Peyer's patch (tissue), 4 donors: ENCODE data around the gene SENP2. TPM values are rescaled to one million over a fixed set of nuclear protein-coding genes. Genes with fewer than 3 reads are reported as not detected.
"Not testable (repeated sequence)": the region's sequence is repeated elsewhere in the genome, so short reads cannot be mapped to it uniquely, and the experiment has no call there.

ENCODE experiments used
- DNase-seq, 3 donors: peaks; one replicate each; pipeline ENCODE4 v3.0.0-alpha.2; 2017 to 2019
- H3K27ac ChIP-seq, 4 donors: fragments of 200-600 bp; sonication (generic); one replicate each; pipeline ENCODE4 v1.5.1; 2016 to 2019
- H3K27me3 ChIP-seq, 2 donors: fragments of 200-600 bp; sonication (generic); one replicate each; pipeline ENCODE4 v1.5.1; 2019
- H3K36me3 ChIP-seq, 3 donors: fragments of 200-600 bp; sonication (generic); one replicate each; pipeline ENCODE4 v1.5.1; 2016 to 2019
- H3K4me1 ChIP-seq, 4 donors: fragments of 200-600 bp; sonication (generic); one replicate each; pipeline ENCODE4 v1.5.1; 2016 to 2019
- H3K4me3 ChIP-seq, 4 donors: fragments of 200-600 bp; sonication (generic); 1 replicate in 3 of 4; 2 replicates in 1 of 4; pipeline ENCODE4 v1.5.1; 2016 to 2019; ENCODE audit warnings: mild to moderate bottlenecking in 1 of 4
- H3K9me3 ChIP-seq, 4 donors: fragments of 200-600 bp; sonication (generic); one replicate each; pipeline ENCODE4 v1.5.1; 2016 to 2019; ENCODE audit warnings: mild to moderate bottlenecking in 1 of 4
- CTCF ChIP-seq, 6 experiments: fragments of 450-650 bp in 4 of 6; fragments of 200-600 bp in 2 of 6; sonication (generic) in 1 of 6; IDR thresholded peaks; one replicate each; pipeline ENCODE4 v1.5.1; 2017 to 2019; ENCODE audit warnings: antibody characterized with exemption in 6 of 6, mild to moderate bottlenecking in 3 of 6, moderate library complexity in 1 of 6
- POLR2A ChIP-seq, 2 donors: fragments of 450-650 bp; IDR thresholded peaks; one replicate each; pipeline ENCODE4 v1.5.1; 2017; ENCODE audit warnings: antibody characterized with exemption in 2 of 2, mild to moderate bottlenecking in 2 of 2, moderate library complexity in 2 of 2
- total RNA-seq, 4 donors: library from RNA; depleted of rRNA; stranded (reverse); fragments of >200 nt; gene quantifications; one replicate each; pipeline ENCODE4 v1.1.0, GENCODE V29; 2016

SENP2 gene
- total RNA-seq, 4 donors from 2014 or later: 21.8 to 48.7 (median 28.7) TPM

GRCh38 chr3:185631108-185631507 is 45.0 kb downstream of the SENP2 start:
- DNase-seq: no peak
- H3K27me3 ChIP-seq: no peaks in the 10 kb centered on the region
- H3K4me3 ChIP-seq: no peak overlapping the region
- peaks cover 0 to 35% (median 0%) of the 10 kb centered on the region in 3 donors for H3K36me3 ChIP-seq
- TF ChIP-seq CTCF (IDR thresholded peaks at IDR 0.05) (no peak), POLR2A (IDR thresholded peaks at IDR 0.05) (no peak)
- no peak overlapping the region for H3K27ac ChIP-seq
- H3K9me3 ChIP-seq: no peaks in the 10 kb centered on the region
- H3K4me1 ChIP-seq: peaks cover 0 to 15% (median 0%) of the 10 kb centered on the region in 4 donors

- TF ChIP-seq POLR2A (IDR thresholded peaks at IDR 0.05) (no peak), CTCF (IDR thresholded peaks at IDR 0.05) (no peak)
- Histone ChIP-seq H3K4me1 (peaks cover 0 to 15% (median 0%) of the 10 kb centered on the region in 4 donors), H3K27me3 (no peaks in the 10 kb centered on the region), H3K9me3 (no peaks in the 10 kb centered on the region), H3K27ac (no peak overlapping the region), H3K4me3 (no peak overlapping the region), H3K36me3 (peaks cover 0 to 29% (median 0%) of the 10 kb centered on the region in 3 donors)
- DNase-seq: no peak
Observed at GRCh38 chr3:185631508-185632206, 45.6 kb downstream of the SENP2 start.

GRCh38 chr3:185632996-185633395 is 46.9 kb downstream of the SENP2 start:
- TF ChIP-seq CTCF (IDR thresholded peaks at IDR 0.05) (no peak), POLR2A (IDR thresholded peaks at IDR 0.05) (no peak)
- Histone ChIP-seq H3K4me3 (no peak overlapping the region), H3K4me1 (peaks cover 0 to 15% (median 0%) of the 10 kb centered on the region in 4 donors), H3K27me3 (no peaks in the 10 kb centered on the region), H3K36me3 (peaks cover 0 to 16% (median 0%) of the 10 kb centered on the region in 3 donors), H3K9me3 (no peaks in the 10 kb centered on the region), H3K27ac (no peak overlapping the region)
- DNase-seq: no peak

GRCh38 chr3:185637388-185637787 is 51.3 kb downstream of the SENP2 start:
- no peak overlapping the region for H3K4me3 ChIP-seq
- no peaks in the 10 kb centered on the region for H3K9me3 ChIP-seq
- no peaks in the 10 kb centered on the region for H3K27me3 ChIP-seq
- DNase-seq: no peak
- no peaks in the 10 kb centered on the region for H3K36me3 ChIP-seq
- no peak overlapping the region for H3K27ac ChIP-seq
- TF ChIP-seq POLR2A (IDR thresholded peaks at IDR 0.05) (no peak), CTCF (IDR thresholded peaks at IDR 0.05) (no peak)
- no peaks in the 10 kb centered on the region for H3K4me1 ChIP-seq

GRCh38 chr3:185638651-185639050 is 52.6 kb downstream of the SENP2 start:
- not testable (repeated sequence) for H3K27me3 ChIP-seq, H3K4me1 ChIP-seq, H3K27ac ChIP-seq, H3K36me3 ChIP-seq, H3K9me3 ChIP-seq, H3K4me3 ChIP-seq, DNase-seq

GRCh38 chr3:185639632-185640206 is 53.6 kb downstream of the SENP2 start:
- no peak for TF ChIP-seq POLR2A (IDR thresholded peaks at IDR 0.05)
- TF ChIP-seq CTCF (IDR thresholded peaks at IDR 0.05): no peak
- Histone ChIP-seq H3K4me3 (no peak overlapping the region), H3K9me3 (no peaks in the 10 kb centered on the region), H3K27me3 (no peaks in the 10 kb centered on the region), H3K4me1 (no peaks in the 10 kb centered on the region), H3K27ac (no peak overlapping the region), H3K36me3 (no peaks in the 10 kb centered on the region)
- DNase-seq: no peak
